Subcutaneous preadipocyte (primary cell): Measurements from ENCODE around the gene CASR. TPM values are rescaled to one million over a fixed set of nuclear protein-coding genes. Genes with fewer than 3 reads are reported as not detected.

Source experiments
- total RNA-seq: library from RNA; depleted of rRNA; stranded (reverse); fragments of >200 nt; gene quantifications from 2 replicates; pipeline ENCODE4 v1.2.3, GENCODE V29; 2012

Gene CASR
- under 0.01 TPM in 1 of 2 replicates, not detected in the other for total RNA-seq

GRCh38 chr3:122183521-122183892, at the start of gene CASR:
CASR (plus strand) TSS chr3:122183668; CDS start chr3:122254190, 70,522 bp downstream.

GRCh38 chr3:122324871-122325323, 141.4 kb downstream of the CASR start, which contains the start of gene CSTA:
CSTA (plus strand) TSS chr3:122325248; CDS start chr3:122325293, 45 bp downstream.

Other genes starting within 250 kb of the CASR start
- not detected in 2 replicates for gene ILDR1, start 161.4 kb upstream of the CASR start, total RNA-seq
- not detected in 2 replicates for gene CD86, start 128.3 kb upstream of the CASR start, total RNA-seq
- gene CSTA, start 141.6 kb downstream of the CASR start, total RNA-seq: 0.98 and 3.3 TPM in 2 replicates
- 36.0 and 42.4 TPM in 2 replicates for gene MIX23, start 199.6 kb downstream of the CASR start, total RNA-seq
- 9.6 and 15.4 TPM in 2 replicates for gene FAM162A, start 200.5 kb downstream of the CASR start, total RNA-seq
- 5.5 and 6.5 TPM in 2 replicates for gene WDR5B, start 232.4 kb downstream of the CASR start, total RNA-seq